LNCaP clone FGC (cell line): ENCODE measurements around the gene EMILIN2.

Experiments
- DNase-seq: peaks from one replicate; pipeline ENCODE4 v3.0.0-alpha.2; 2011; ENCODE audit warnings: low read depth
- H3K4me3 ChIP-seq: 2 replicates; pipeline ENCODE4 v1.5.1; 2011; ENCODE audit warnings: mild to moderate bottlenecking, low read depth, low read length, control low read depth
- CTCF ChIP-seq: IDR thresholded peaks from 2 replicates; pipeline ENCODE4 v1.5.1; 2012; ENCODE audit warnings: mild to moderate bottlenecking; ENCODE audit not compliant: control insufficient read depth, insufficient read depth; ENCODE audit errors: extremely low read depth

The EMILIN2 gene

GRCh38 chr18:2890606-2891005 is 43.8 kb downstream of the EMILIN2 start:
- H3K4me3 ChIP-seq: no peak overlapping the region
- no peak for TF ChIP-seq CTCF
- DNase-seq: no peak

- DNase-seq: no peak
- no peak for TF ChIP-seq CTCF
- no peak overlapping the region for H3K4me3 ChIP-seq
Observed at GRCh38 chr18:2891526-2892431, 45.0 kb downstream of the EMILIN2 start.

DNA sequence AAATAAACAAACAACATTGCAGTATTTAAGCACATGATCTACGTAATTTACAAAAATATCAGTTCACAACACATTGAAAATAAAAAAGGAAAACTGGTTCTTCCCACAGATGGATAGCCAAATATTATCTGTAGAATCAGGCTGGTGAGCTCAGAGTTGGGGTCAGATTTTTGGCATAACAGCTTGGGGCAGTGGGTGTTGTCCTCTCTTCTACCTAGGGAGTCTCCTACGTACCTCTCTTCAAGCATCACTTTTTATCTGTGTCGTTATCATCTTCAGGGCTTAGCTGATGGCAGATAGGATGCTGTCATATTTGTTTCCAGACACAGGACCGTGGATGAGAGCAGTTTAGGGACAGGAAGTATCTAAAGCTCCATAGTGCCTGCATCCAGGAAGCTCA is 46.2 kb downstream of the EMILIN2 start:
- no peak for DNase-seq
- no peak overlapping the region for H3K4me3 ChIP-seq
- TF ChIP-seq CTCF: no peak

DNA sequence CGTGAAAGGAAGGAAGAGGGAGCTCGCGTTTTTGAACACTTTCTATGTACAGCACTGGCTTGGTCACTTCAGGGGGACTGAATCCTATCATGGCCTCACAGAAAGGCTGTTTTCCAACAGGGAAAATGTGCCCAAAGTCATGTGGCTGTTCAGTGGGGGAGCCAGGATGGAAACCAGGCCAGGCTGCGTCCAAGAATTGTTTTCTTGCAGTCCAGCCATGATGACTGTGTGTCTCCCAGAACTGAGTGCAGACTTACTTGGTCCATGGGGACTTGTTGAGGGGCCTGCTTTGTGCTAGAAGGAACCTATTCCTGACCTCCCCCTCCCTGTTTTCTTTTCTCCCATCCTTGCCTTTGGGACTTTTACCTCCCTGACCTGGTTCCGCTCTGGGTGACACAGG is 46.9 kb downstream of the EMILIN2 start:
- no peak for TF ChIP-seq CTCF
- DNase-seq: no peak
- H3K4me3 ChIP-seq: no peak overlapping the region

GRCh38 chr18:2894131-2894840 is 47.5 kb downstream of the EMILIN2 start:
- no peak overlapping the region for H3K4me3 ChIP-seq
- no peak for DNase-seq
- no peak for TF ChIP-seq CTCF

DNA sequence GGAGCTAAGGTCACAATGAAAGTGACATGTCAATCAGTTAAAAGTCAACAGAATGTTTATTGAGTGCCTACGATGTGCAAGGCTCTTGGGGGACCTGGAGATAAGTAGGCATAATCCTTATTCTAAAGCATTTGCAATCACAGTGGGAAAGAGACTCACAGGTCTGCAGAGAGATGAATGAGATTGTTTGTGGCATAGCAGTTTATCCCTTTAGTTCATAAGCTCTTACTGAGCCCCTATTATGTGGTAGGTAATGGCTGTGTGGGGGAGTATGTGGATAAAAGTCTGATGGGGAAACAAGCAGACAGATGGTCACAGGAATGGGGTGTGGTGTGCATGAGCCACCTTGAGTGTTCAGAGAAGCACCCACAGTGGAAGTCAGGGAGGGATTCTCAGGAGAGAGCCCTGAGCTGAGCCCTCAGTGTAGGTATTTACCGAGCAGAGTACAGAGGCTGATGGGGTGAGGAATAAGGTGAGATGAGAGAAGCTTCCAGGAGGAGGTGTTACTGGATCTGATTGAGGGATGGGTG is 48.1 kb downstream of the EMILIN2 start:
- DNase-seq: no peak
- TF ChIP-seq CTCF: no peak
- no peak overlapping the region for H3K4me3 ChIP-seq
